ENCODE measurements around the gene PCBP4.

The PCBP4 gene

DNA sequence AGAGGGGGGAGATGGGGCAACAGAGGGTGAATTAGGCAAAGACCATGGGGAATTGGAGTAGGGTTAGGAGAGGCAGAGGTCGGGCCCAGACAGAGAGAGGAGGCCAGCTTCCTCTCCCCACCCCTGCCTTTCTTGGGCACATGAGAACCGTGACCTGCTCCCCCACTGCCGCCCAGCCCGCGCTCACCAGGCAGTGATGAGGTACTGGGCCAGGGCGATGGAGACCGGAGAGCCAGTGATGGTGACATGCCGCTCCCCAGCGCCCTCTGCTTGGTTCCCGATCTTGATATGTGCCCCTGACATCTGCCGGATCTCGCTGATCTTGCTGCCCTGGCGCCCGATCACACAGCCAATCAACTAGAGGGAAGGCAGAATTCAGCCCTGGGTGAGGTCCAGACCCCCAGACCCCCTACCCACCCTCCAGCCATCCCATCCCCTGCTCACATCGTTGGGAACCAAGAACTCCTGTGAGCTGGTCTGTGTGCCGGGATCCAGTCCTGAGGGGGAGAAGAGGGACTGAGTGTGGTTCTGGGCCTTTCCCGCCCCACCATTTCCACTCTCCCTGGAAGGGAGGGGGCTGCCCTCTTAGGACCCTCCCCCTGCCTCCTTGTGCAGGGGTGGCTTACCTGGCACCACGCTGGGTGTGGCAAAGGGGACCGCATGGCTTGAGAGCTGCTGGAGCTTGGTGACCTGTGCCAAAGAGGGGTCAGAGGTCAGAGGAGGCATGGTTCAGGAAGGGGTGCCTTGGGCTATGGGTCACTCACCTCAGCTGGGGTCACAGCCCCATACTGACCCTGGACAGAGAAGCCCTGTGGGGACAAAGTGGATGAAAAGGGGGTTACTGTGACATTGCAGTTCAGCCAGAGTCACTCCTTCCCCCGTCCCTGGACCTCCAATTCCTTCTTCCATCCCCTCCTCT is 8.4 kb downstream of the PCBP4 start:
- FAIRE-seq (no peak), DNase-seq (ENCODE audit: insufficient read length, low spot score) (no peak)

DNA sequence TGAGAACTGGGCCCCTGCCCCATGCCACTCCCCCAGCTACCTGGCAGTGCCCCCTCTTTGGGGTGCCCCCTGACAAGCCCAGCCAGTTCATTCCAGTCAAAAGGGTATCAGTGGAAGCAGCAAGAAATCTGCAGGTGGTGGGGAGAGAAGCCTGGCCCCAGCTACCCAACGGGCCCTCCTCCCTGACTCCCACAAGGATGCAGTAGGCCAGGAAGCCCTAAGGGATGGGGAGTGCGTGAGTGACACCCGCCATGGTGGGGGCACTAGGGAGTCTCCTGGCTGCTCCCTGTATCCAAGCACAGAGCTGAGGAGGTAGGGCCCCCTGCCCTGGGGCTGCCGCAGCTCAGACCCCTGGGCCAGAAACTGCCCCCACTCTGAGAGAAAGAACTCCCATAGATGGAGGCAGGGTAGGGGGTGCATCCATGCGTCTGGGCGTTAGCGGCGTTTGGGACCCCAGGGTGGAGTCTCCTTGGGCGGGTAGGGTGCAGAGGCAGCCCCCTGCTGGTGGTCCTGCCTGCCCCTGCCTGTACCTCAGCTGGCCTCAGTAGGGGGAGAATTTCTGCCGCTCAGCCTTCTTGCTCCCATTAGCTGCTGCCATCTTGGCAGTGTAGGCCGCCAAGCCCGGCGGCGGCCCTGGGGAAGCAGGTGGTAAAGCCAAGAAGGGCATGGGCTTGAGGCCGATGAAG is 9.6 kb downstream of the PCBP4 start:
- DNase-seq (ENCODE audit: insufficient read length, low spot score) (no peak), FAIRE-seq (no peak)

DNA sequence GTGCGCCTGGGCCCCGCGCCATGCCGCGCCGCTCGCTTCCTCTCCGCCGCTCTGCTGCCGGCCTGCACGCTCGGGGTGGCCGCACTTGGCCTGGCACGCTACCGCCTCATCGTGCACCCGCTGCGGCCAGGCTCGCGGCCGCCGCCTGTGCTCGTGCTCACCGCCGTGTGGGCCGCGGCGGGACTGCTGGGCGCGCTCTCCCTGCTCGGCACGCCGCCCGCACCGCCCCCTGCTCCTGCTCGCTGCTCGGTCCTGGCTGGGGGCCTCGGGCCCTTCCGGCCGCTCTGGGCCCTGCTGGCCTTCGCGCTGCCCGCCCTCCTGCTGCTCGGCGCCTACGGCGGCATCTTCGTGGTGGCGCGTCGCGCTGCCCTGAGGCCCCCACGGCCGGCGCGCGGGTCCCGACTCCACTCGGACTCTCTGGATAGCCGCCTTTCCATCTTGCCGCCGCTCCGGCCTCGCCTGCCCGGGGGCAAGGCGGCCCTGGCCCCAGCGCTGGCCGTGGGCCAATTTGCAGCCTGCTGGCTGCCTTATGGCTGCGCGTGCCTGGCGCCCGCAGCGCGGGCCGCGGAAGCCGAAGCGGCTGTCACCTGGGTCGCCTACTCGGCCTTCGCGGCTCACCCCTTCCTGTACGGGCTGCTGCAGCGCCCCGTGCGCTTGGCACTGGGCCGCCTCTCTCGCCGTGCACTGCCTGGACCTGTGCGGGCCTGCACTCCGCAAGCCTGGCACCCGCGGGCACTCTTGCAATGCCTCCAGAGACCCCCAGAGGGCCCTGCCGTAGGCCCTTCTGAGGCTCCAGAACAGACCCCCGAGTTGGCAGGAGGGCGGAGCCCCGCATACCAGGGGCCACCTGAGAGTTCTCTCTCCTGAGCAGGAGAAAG is 11.1 kb downstream of the PCBP4 start:
- FAIRE-seq (no peak), DNase-seq (ENCODE audit: insufficient read length, low spot score) (peak; percentile 65)

GRCh38 chr3:51955175-51955892 is 11.9 kb downstream of the PCBP4 start, which contains the start of gene GPR62:
Gene GPR62 (plus strand): TSS chr3:51955381. CDS start chr3:51955653, 272 bp downstream.
- no peak for FAIRE-seq

GRCh38 chr3:51954713-51955112 is 12.5 kb downstream of the PCBP4 start:
- DNase-seq (ENCODE audit: insufficient read length, low spot score) (no peak), FAIRE-seq (no peak)

More at GRCh38 chr3:51955175-51955892, 11.9 kb downstream of the PCBP4 start, which contains the start of gene GPR62:
- DNase-seq (ENCODE audit: insufficient read length, low spot score), result no peak

GRCh38 chr3:51954105-51954504 is 13.1 kb downstream of the PCBP4 start:
- no peak for FAIRE-seq
- DNase-seq (ENCODE audit: insufficient read length, low spot score), result no peak

DNA sequence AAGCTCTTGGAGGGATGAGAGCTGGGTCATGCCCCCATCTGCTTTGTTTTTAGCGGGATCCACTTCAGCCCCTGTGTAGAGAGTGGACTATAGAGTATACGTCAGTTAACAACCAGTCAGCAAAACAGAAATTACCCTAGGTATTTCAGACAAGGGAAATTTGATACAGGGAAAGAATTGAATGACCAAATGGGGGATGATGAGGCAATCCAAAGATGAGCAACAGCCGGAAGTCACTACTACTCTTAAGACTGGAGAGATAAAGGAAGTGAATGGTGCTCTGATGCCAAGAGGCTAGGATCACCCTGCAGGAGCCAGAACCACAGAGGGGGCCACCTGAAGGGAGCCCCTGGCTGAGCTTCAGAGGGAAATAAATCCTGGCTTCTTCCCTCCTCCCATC is 13.8 kb downstream of the PCBP4 start:
- FAIRE-seq (no peak), DNase-seq (ENCODE audit: insufficient read length, low spot score) (no peak)

- FAIRE-seq, result no peak
- no peak for DNase-seq (ENCODE audit: insufficient read length, low spot score)
These were observed 16.4 kb downstream of the PCBP4 start for GRCh38 chr3:51950899-51951298.

DNA sequence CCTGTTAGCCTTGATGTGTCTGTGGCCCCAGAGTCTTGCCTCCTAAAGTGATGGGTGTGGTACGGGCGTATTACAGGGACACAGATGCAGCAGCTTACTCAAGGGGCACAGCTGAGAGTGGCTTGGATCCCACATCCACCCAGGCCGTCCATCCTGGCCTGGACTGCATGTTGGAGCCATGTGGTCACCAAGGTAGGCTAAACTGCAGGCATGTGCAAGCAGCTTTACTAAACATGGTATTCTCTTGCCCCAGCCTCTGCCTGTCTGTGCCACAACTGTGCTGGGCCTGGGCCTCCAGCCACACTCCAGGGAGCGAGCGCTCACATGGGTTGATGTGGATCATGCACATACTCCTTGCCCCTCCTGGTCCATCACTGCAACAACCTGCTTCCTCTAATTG is 18.1 kb downstream of the PCBP4 start:
- DNase-seq (ENCODE audit: insufficient read length, low spot score) (no peak), FAIRE-seq (no peak)

- DNase-seq (ENCODE audit: insufficient read length, low spot score), result no peak
- no peak for FAIRE-seq
These were observed 19.2 kb downstream of the PCBP4 start for GRCh38 chr3:51948016-51948580.

DNA sequence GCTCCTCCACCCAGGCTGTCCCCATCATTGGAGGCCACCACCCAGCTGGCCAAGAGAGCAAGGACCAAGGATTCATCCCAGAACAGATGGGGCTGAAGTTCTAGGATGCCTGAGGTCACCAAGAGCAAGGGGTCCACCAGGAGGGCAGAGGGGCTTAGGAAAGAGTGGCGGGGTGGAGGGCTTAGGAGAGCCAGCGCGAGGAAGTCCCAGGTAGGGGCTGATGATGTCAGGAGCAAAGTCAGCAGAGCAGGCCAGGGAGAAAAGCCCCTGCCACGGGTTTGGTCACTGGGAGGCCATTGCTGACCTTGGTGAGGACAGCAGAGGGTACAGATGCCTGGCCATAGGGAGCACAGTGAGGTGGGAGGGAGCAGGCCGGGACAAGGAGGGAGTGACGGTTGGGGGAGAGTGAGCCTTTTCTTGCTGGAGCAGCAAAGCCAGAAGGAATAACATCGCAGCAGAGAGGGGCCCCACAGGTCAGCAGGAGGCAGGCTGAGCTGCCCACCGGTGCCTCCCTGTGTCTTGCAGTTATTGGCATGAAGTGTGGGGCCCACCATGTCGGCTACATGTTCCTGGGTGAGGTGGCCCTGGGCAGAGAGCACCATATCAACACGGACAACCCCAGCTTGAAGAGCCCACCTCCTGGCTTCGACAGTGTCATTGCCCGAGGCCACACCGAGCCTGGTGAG is 19.9 kb downstream of the PCBP4 start:
- DNase-seq (ENCODE audit: insufficient read length, low spot score), result no peak
- FAIRE-seq, result no peak

DNA sequence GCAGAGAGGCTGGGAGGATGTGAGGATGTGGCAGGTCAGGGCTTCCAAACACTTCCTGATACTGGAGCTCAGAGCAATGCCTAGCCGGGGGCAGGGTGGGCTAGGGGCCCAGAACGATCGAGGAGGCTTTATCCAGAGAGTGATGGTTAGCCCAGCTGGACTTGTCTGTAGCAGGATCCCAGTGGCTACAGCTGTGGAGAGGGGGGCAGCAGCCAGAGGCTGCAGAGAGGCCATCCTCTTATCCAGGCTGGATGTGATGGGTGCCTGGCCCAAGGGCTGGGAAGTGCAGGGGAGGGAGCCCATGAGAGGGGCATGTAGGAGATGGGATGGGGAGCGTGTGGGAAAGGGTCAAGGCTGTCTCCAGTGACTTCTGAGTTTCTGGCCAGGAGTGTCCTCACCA is 20.5 kb downstream of the PCBP4 start:
- DNase-seq (ENCODE audit: insufficient read length, low spot score) (no peak), FAIRE-seq (no peak)

GRCh38 chr3:51945926-51946705 is 21.1 kb downstream of the PCBP4 start:
- DNase-seq (ENCODE audit: insufficient read length, low spot score) (no peak), FAIRE-seq (no peak)

- no peak for DNase-seq (ENCODE audit: insufficient read length, low spot score)
- FAIRE-seq, result no peak
These were observed 22.0 kb downstream of the PCBP4 start for GRCh38 chr3:51945031-51945840.

DNA sequence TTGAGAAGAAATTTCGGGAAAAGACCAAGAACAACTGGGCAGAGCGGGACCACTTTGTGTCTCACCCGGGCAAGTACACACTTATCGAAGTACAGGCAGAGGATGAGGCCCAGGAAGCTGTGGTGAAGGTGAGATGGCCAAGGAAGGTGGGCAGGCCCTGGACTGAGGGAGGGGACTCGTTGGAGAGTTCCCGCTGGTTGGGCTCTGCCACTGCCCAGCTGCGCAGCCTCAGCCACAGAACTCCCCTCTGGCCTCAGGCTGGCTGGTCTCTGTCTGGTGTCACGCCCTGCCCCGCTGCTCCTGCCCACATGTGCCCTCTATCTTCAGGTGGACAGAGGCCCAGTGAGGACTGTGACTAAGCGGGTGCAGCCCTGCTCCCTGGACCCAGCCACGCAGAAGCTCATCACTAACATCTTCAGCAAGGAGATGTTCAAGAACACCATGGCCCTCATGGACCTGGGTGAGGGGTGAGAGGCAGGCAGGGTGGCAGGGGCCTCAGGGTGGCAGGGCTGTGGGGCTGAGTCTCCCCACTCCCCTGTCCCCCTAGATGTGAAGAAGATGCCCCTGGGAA is 22.7 kb downstream of the PCBP4 start:
- no peak for FAIRE-seq
- DNase-seq (ENCODE audit: insufficient read length, low spot score), result no peak

DNA sequence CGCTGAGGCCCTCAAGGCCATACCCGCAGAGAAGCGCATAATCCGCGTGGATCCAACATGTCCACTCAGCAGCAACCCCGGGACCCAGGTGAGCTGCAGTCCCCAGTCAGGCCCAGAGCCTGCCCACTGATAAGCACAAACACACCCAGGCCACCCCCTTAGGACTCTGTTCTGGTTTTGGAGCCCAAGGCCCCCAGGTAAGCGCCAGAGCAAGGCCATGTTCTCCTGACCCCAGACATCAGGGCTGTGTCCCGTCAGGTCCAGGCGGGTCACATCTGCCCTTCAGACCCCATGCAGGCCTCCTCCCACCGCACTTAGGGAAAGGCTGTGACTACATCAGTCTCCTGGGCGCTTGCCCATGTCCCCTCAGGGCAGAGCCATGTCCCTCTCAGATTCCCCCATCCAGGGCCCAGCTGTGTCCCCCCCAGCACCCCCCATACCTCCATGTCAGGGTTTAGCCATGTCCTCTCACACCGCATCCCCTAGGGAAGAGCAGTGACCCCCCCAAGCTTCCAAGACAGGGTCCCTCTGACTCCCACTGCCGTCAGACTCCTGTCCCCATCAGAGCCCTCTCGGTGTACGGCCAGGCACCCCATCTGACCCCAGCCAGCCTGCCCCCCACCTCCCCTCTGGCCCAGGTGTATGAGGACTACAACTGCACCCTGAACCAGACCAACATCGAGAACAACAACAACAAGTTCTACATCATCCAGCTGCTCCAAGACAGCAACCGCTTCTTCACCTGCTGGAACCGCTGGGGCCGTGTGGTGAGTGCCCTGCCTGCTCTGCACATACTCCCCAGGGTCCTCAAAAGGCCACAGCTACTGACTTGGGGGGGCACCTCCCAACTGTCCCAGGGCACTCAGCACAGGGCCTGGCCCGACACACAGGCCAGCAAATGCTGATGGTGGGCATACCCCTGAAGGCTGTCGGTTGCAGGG is 23.5 kb downstream of the PCBP4 start:
- no peak for FAIRE-seq
- DNase-seq (ENCODE audit: insufficient read length, low spot score), result no peak

Measured in GM19239 (cell line).